Measurements from ENCODE around the gene PTF1A. TPM values are rescaled to one million over a fixed set of nuclear protein-coding genes. Genes with fewer than 3 reads are reported as not detected.

Gene PTF1A
- total and polyA plus RNA-seq, 9 of the 15 experiments (the other 6 are each of a cell fraction or from before 2014, with no cell fraction given), result not detected

DNA sequence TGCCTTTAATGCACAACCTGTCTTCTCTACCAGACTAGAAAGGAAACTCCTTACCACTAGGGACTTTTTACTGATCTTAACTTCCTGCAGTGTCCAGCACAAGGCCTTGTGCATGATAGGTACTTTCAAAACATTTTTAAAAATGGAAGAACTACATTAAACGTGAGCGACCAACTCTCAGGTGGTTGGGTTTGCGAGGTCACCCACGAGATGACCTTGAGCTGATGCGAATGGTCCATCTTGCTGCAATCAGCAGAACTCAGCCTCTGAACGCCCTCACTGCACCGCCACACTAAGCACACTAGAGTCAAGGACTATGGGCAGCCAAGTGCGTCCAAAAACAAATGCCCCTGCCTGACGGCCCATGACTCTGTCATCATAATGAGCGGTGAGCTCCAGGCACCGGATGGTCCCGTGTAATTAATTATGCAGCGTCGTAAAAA is 34.9 kb upstream of the PTF1A start:
- WGBS (ENCODE audit: insufficient coverage, low coverage, missing lambda C conversion rate), result 2% methylated on average over 14 of the region's 14 CpGs
- peaks cover 0 to 2% of the 10 kb centered on the region in 2 experiments; a peak in 2 of 5 replicates for H3K4me1 ChIP-seq (replicated peaks in 1 of 2; ENCODE audit: control insufficient read depth in 2 of 2, insufficient read depth in 2 of 2, low read length in 2 of 2)
- peaks cover 3 to 28% of the 10 kb centered on the region in 2 experiments; a peak in 4 of 5 replicates for H3K27me3 ChIP-seq (ENCODE audit: control insufficient read depth in 2 of 2, insufficient read depth in 2 of 2, low read length in 2 of 2)
- H3K4me3 ChIP-seq, result no peak overlapping the region
- H3K79me2 ChIP-seq (ENCODE audit: control insufficient read depth, insufficient read depth, low read length), result no peaks in the 10 kb centered on the region
- H4K20me1 ChIP-seq (replicated peaks; ENCODE audit: control insufficient read depth, insufficient read depth, low read length), result no peaks in the 10 kb centered on the region; the same call in 1 of the 2 replicates
- DNase-seq (ENCODE audit: extremely low read depth in 1 of 4, low spot score in 3 of 4), result no peak
- intact Hi-C loops (cut with micrococcal nuclease), result loop anchor here (5.0 to 10.0 kb wide), 3 partner anchors 378 to 1345 kb away; no protein-coding TSS in a partner anchor
- ChIA-PET CTCF (ENCODE audit: low intra/inter-chr PET ratio) (interaction anchor here (0.5 to 3.2 kb wide), 6 partner anchors 30 to 546 kb away, joined by 3 to 27 read pairs (median 4); no protein-coding TSS in a partner anchor), POLR2A (interaction anchor here (1.0 kb wide), 1 partner anchor 11 kb away, joined by 3 read pairs; no protein-coding TSS in a partner anchor)
- H3K36me3 ChIP-seq (ENCODE audit: control insufficient read depth, insufficient read depth, low read length), result no peaks in the 10 kb centered on the region
- peak; percentile 15 for FAIRE-seq
- peak overlapping the region in 1 of 2 experiments; percentile 35; a peak in 2 of 4 replicates for H3K9ac ChIP-seq (ENCODE audit: insufficient read depth in 1 of 2, low read depth in 2 of 2, low read length in 2 of 2)
- in situ Hi-C loops (cut with MboI), result loop anchor here (5.0 to 25.0 kb wide), 2 partner anchors 135 to 1355 kb away; no protein-coding TSS in a partner anchor
- no peaks in the 10 kb centered on the region for H3K9me3 ChIP-seq (replicated peaks; ENCODE audit: control insufficient read depth, insufficient read depth, low read depth, low read length)
- no TSS peak for BruUV-seq (replicated peaks)
- no peak overlapping the region for H3K4me2 ChIP-seq (ENCODE audit: insufficient read depth, low read length)
- no peak overlapping the region for H2AFZ ChIP-seq (ENCODE audit: low read depth, low read length)
- ATAC-seq, result peak; percentile 23; the same call in 2 of the 3 replicates
- H3K9me1 ChIP-seq (ENCODE audit: control insufficient read depth, insufficient read depth, low read length), result no peaks in the 10 kb centered on the region
- no peak overlapping the region for H3K27ac ChIP-seq (ENCODE audit: extremely low read depth, low read depth, low read length)
- no peak for TF ChIP-seq BCL6 (CRISPR knock-in tag; IDR thresholded peaks at IDR 0.05)
- TF ChIP-seq, protein P1, sequence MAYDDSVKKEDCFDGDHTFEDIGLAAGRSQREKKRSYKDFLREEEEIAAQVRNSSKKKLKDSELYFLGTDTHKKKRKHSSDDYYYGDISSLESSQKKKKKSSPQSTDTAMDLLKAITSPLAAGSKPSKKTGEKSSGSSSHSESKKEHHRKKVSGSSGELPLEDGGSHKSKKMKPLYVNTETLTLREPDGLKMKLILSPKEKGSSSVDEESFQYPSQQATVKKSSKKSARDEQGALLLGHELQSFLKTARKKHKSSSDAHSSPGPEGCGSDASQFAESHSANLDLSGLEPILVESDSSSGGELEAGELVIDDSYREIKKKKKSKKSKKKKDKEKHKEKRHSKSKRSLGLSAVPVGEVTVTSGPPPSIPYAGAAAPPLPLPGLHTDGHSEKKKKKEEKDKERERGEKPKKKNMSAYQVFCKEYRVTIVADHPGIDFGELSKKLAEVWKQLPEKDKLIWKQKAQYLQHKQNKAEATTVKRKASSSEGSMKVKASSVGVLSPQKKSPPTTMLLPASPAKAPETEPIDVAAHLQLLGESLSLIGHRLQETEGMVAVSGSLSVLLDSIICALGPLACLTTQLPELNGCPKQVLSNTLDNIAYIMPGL (CRISPR knock-in tag; IDR thresholded peaks at IDR 0.05), result no peak
- TF ChIP-seq YBX1 (IDR thresholded peaks at IDR 0.05), result no peak
- TF ChIP-seq KLF1 (tag; IDR thresholded peaks at IDR 0.05), result no peak
- no peak for TF ChIP-seq KDM1A (IDR thresholded peaks at IDR 0.05)
- no peak for TF ChIP-seq ZNF780A (CRISPR knock-in tag; IDR thresholded peaks at IDR 0.05)
- TF ChIP-seq RBFOX2 (IDR thresholded peaks at IDR 0.05; ENCODE audit: low read depth, low read length), result no peak
- TF ChIP-seq NR2C1 (IDR thresholded peaks at IDR 0.05), result no peak
- TF ChIP-seq NR2C1 (tag; IDR thresholded peaks at IDR 0.05), result no peak
- no peak for TF ChIP-seq CBFA2T2 (conservative IDR thresholded peaks at IDR 0.05)
- TF ChIP-seq ZNF445 (CRISPR knock-in tag; IDR thresholded peaks at IDR 0.05; ENCODE audit: low read depth), result no peak
- TF ChIP-seq, protein P2, sequence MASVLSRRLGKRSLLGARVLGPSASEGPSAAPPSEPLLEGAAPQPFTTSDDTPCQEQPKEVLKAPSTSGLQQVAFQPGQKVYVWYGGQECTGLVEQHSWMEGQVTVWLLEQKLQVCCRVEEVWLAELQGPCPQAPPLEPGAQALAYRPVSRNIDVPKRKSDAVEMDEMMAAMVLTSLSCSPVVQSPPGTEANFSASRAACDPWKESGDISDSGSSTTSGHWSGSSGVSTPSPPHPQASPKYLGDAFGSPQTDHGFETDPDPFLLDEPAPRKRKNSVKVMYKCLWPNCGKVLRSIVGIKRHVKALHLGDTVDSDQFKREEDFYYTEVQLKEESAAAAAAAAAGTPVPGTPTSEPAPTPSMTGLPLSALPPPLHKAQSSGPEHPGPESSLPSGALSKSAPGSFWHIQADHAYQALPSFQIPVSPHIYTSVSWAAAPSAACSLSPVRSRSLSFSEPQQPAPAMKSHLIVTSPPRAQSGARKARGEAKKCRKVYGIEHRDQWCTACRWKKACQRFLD (CRISPR knock-in tag; IDR thresholded peaks at IDR 0.05), result no peak
- TF ChIP-seq, protein P3, sequence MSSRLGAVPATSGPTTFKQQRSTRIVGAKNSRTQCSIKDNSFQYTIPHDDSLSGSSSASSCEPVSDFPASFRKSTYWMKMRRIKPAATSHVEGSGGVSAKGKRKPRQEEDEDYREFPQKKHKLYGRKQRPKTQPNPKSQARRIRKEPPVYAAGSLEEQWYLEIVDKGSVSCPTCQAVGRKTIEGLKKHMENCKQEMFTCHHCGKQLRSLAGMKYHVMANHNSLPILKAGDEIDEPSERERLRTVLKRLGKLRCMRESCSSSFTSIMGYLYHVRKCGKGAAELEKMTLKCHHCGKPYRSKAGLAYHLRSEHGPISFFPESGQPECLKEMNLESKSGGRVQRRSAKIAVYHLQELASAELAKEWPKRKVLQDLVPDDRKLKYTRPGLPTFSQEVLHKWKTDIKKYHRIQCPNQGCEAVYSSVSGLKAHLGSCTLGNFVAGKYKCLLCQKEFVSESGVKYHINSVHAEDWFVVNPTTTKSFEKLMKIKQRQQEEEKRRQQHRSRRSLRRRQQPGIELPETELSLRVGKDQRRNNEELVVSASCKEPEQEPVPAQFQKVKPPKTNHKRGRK (tag; IDR thresholded peaks at IDR 0.05), result no peak
- TF ChIP-seq, protein P4, sequence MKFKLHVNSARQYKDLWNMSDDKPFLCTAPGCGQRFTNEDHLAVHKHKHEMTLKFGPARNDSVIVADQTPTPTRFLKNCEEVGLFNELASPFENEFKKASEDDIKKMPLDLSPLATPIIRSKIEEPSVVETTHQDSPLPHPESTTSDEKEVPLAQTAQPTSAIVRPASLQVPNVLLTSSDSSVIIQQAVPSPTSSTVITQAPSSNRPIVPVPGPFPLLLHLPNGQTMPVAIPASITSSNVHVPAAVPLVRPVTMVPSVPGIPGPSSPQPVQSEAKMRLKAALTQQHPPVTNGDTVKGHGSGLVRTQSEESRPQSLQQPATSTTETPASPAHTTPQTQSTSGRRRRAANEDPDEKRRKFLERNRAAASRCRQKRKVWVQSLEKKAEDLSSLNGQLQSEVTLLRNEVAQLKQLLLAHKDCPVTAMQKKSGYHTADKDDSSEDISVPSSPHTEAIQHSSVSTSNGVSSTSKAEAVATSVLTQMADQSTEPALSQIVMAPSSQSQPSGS (CRISPR knock-in tag; IDR thresholded peaks at IDR 0.05), result no peak
- TF ChIP-seq SRF (CRISPR knock-in tag; IDR thresholded peaks at IDR 0.05), result no peak
- TF ChIP-seq MIER1 (IDR thresholded peaks at IDR 0.05; ENCODE audit: low read depth), result no peak
- TF ChIP-seq HNRNPUL1 (IDR thresholded peaks at IDR 0.05; ENCODE audit: low read length), result no peak
